Endodermal cell (in vitro differentiated cells): ENCODE measurements around the gene LYST. TPM values are rescaled to one million over a fixed set of nuclear protein-coding genes. Genes with fewer than 3 reads are reported as not detected.

Experiments used
- DNase-seq: peaks from one replicate; pipeline ENCODE4 v3.0.0-alpha.2; 2017
- H3K27ac ChIP-seq: 2 replicates; pipeline ENCODE4 v1.5.1; 2013; ENCODE audit warnings: mild to moderate bottlenecking, low read depth, low read length, moderate library complexity
- H3K27me3 ChIP-seq: 2 replicates; pipeline ENCODE4 v1.6.1; 2013; ENCODE audit warnings: mild to moderate bottlenecking, low read length, moderate library complexity; ENCODE audit not compliant: insufficient read depth, control insufficient read depth, poor library complexity, severe bottlenecking
- H3K36me3 ChIP-seq: 2 replicates; pipeline ENCODE4 v1.7.0; 2013; ENCODE audit warnings: mild to moderate bottlenecking, low read length, moderate library complexity; ENCODE audit not compliant: control insufficient read depth, insufficient read depth
- H3K4me1 ChIP-seq: one replicate; pipeline ENCODE4 v1.7.0; 2013; ENCODE audit warnings: low read length; ENCODE audit not compliant: control insufficient read depth, insufficient read depth
- H3K4me3 ChIP-seq: 2 replicates; pipeline ENCODE4 v1.5.1; 2013; ENCODE audit warnings: mild to moderate bottlenecking, low read length, moderate library complexity
- H3K9ac ChIP-seq: 2 replicates; pipeline ENCODE4 v1.6.1; 2013; ENCODE audit warnings: mild to moderate bottlenecking, low read length, moderate library complexity; ENCODE audit not compliant: poor library complexity, severe bottlenecking; ENCODE audit errors: extremely low read depth
- H3K9me3 ChIP-seq: 2 replicates; pipeline ENCODE4 v1.6.1; 2013; ENCODE audit warnings: mild to moderate bottlenecking, low read length, moderate library complexity; ENCODE audit not compliant: control insufficient read depth
- H3K27ac Mint-ChIP-seq: 2 replicates; pipeline ENCODE4 v1.8.0; 2020; ENCODE audit warnings: mixed read lengths
- H3K27me3 Mint-ChIP-seq: 2 replicates; pipeline ENCODE4 v1.8.0; 2021; ENCODE audit warnings: mild to moderate bottlenecking, mixed read lengths; ENCODE audit not compliant: insufficient read depth
- H3K36me3 Mint-ChIP-seq: 2 replicates; pipeline ENCODE4 v1.8.0; 2020; ENCODE audit warnings: low read depth, mixed read lengths
- H3K4me1 Mint-ChIP-seq: 2 replicates; pipeline ENCODE4 v1.8.0; 2020; ENCODE audit warnings: mixed read lengths
- H3K4me3 Mint-ChIP-seq: 2 replicates; pipeline ENCODE4 v1.8.0; 2020; ENCODE audit warnings: mild to moderate bottlenecking, moderate library complexity, mixed read lengths
- H3K9me3 Mint-ChIP-seq: 2 replicates; pipeline ENCODE4 v1.8.0; 2020; ENCODE audit warnings: mild to moderate bottlenecking, mixed read lengths
- WGBS, 2 experiments: methylation state at CpG; one replicate each; pipeline versions ENCODE4 v1.1.5 to v1.1.7; 2013; ENCODE audit warnings: missing lambda C conversion rate in 2 of 2, mixed read lengths in 1 of 2; ENCODE audit not compliant: insufficient coverage in 1 of 2, insufficient read length in 1 of 2; 5-methylcytosine and 5-hydroxymethylcytosine counted together
- total RNA-seq, 2 donors: library from RNA; stranded (reverse); fragmentation: NEBNext Ultra II Directional in 1 of 2; extraction: Animal tissue kit (Norgen Biotek cat#: 25700) in 1 of 2; gene quantifications; 2 replicates in 1 of 2; 3 replicates in 1 of 2; pipeline ENCODE4 v1.2.1, GENCODE V29; 2021
- TF ChIP-seq, protein P1 (sequence below): fragments of 200-600 bp; sonication (generic); conservative IDR thresholded peaks from 2 replicates; pipeline ENCODE4 v1.5.0; 2021; ENCODE audit warnings: antibody characterized with exemption, mild to moderate bottlenecking

The LYST gene
- total RNA-seq, 2 donors from 2014 or later, result 2.5 to 6.8 TPM

DNA sequence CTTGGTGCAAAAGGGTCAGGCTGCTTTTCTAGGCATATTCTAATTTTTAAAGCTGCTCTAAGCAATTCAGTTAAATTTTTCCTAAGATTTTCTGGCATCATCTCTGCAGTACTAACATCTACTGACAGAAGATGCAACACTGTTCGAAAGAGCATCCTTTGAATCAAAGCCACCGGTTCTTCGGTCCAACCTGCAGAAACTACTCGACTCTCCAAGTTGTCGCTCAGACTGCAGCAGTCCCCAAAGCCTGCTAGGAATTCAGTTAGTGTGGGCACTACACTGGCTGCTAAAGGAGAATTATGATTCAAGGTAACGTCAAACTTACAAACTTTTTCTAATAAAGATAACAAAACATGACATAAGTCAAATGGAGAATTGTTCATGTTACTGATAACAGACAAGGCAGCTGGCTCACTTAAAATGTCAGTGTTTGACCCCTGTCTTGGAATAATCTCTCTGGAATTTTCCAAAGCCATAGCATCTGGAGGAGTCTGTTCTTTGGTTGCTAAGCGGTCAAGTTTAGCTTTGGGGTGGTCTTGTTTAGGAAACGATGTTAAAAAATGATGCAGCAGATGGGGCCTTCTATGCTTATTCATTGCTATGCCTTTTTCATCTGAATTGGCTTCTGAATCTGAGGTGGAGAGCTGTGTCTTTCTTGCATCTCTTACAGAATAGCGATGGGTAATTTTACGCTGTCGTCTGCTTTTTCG is 56.9 kb downstream of the LYST start:
- H3K27ac Mint-ChIP-seq, result no peak overlapping the region
- no peak for DNase-seq
- H3K27me3 ChIP-seq, result no peaks in the 10 kb centered on the region
- H3K9ac ChIP-seq, result no peak overlapping the region
- H3K27ac ChIP-seq, result no peak overlapping the region
- H3K36me3 ChIP-seq, result no peaks in the 10 kb centered on the region
- no peaks in the 10 kb centered on the region for H3K27me3 Mint-ChIP-seq
- H3K4me3 ChIP-seq, result no peak overlapping the region
- H3K4me1 ChIP-seq, result peaks cover under 1% of the 10 kb centered on the region
- 88 to 92% methylated on average over 11 to 12 of the region's 12 CpGs for WGBS, 2 experiments
- no peak overlapping the region for H3K4me3 Mint-ChIP-seq
- TF ChIP-seq, protein P1, sequence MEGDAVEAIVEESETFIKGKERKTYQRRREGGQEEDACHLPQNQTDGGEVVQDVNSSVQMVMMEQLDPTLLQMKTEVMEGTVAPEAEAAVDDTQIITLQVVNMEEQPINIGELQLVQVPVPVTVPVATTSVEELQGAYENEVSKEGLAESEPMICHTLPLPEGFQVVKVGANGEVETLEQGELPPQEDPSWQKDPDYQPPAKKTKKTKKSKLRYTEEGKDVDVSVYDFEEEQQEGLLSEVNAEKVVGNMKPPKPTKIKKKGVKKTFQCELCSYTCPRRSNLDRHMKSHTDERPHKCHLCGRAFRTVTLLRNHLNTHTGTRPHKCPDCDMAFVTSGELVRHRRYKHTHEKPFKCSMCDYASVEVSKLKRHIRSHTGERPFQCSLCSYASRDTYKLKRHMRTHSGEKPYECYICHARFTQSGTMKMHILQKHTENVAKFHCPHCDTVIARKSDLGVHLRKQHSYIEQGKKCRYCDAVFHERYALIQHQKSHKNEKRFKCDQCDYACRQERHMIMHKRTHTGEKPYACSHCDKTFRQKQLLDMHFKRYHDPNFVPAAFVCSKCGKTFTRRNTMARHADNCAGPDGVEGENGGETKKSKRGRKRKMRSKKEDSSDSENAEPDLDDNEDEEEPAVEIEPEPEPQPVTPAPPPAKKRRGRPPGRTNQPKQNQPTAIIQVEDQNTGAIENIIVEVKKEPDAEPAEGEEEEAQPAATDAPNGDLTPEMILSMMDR, result no peak
- H3K9me3 ChIP-seq, result no peaks in the 10 kb centered on the region
- no peaks in the 10 kb centered on the region for H3K9me3 Mint-ChIP-seq
- H3K4me1 Mint-ChIP-seq, result peaks cover 2% of the 10 kb centered on the region
- H3K36me3 Mint-ChIP-seq, result no peaks in the 10 kb centered on the region

DNA sequence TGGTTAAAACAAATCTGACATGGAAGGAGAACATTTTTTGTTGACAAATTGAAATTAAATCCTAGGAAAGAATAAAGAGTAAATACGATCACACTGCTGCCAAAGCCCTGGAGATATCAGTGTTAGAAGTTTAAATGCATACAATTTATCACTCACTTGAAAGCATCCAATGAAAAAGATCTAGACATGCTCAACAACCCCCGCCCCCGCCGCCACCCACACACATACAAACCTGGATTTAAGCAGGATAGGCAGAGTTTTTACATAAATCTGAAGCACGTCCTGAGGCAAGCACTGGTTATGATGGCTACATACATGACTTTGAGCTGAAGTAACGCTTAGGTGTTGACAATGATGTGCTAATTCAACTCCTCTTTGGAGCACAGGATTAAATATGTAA is 58.5 kb downstream of the LYST start:
- Histone ChIP-seq H3K4me3 (no peak overlapping the region), H3K9ac (no peak overlapping the region), H3K4me1 (no peaks in the 10 kb centered on the region), H3K36me3 (no peaks in the 10 kb centered on the region), H3K27ac (no peak overlapping the region), H3K9me3 (no peaks in the 10 kb centered on the region), H3K27me3 (no peaks in the 10 kb centered on the region)
- Mint-ChIP-seq H3K36me3 (no peaks in the 10 kb centered on the region), H3K4me1 (peaks cover 2% of the 10 kb centered on the region), H3K9me3 (no peaks in the 10 kb centered on the region), H3K4me3 (no peak overlapping the region), H3K27me3 (no peaks in the 10 kb centered on the region), H3K27ac (no peak overlapping the region)
- DNase-seq, result no peak
- TF ChIP-seq, protein P1, result no peak
- WGBS, 2 experiments, result 91 to 100% methylated on average over 1 to 6 of the region's 6 CpGs

DNA sequence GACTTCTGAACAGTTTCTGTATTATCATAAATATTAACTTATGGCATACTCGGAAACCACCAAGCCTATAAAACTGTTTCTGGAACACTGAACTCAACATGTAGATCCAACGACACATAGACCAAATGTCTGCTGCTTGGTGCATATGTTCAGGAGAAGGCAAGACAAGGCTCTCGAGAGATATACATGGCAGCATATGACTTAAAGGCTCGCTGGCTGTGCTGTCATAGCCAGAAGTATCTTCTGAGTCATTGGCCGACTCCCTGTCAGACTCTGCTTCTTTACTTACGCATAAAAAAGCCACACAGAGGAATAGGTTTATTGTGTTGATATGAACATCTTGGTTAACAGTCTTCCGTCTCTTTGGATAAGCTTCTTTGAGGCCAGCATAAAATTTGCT is 60.6 kb downstream of the LYST start:
- H3K4me1 Mint-ChIP-seq, result peaks cover 2% of the 10 kb centered on the region

More for the DNA sequence above, 60.6 kb downstream of the LYST start:
- H3K27me3 Mint-ChIP-seq, result no peaks in the 10 kb centered on the region
- no peaks in the 10 kb centered on the region for H3K36me3 Mint-ChIP-seq
- no peak overlapping the region for H3K27ac Mint-ChIP-seq
- H3K4me3 ChIP-seq, result no peak overlapping the region
- no peak overlapping the region for H3K9ac ChIP-seq
- no peak for DNase-seq
- no peaks in the 10 kb centered on the region for H3K27me3 ChIP-seq
- H3K9me3 ChIP-seq, result no peaks in the 10 kb centered on the region
- H3K4me3 Mint-ChIP-seq, result no peak overlapping the region
- H3K36me3 ChIP-seq, result no peaks in the 10 kb centered on the region
- H3K27ac ChIP-seq, result no peak overlapping the region
- TF ChIP-seq, protein P1, result no peak
- no peaks in the 10 kb centered on the region for H3K4me1 ChIP-seq
- H3K9me3 Mint-ChIP-seq, result no peaks in the 10 kb centered on the region
- WGBS, 2 experiments, result 91 to 97% methylated on average over 4 to 7 of the region's 7 CpGs
